PC-3 (cell line): ENCODE measurements around the gene TMF1. TPM values are rescaled to one million over a fixed set of nuclear protein-coding genes. Genes with fewer than 3 reads are reported as not detected.

Experiments
- ATAC-seq: fragments of 200-7000 bp; cut with Tn5 transposase; 2 replicates; pipeline ENCODE4 v1.9.1; 2020; ENCODE audit warnings: mild to moderate bottlenecking, moderate library complexity
- BruUV-seq: library from RNA; stranded (reverse); fragments of 400-500 nt; replicated peaks from 2 replicates; lab custom pipeline; 2021; lab: Mats Ljungman, UMichigan
- CTCF ChIA-PET: fragments of 300-600 bp; sonication (Branson Sonifier 250); formaldehyde crosslinking; loops from one replicate; lab custom pipeline; 2022; ENCODE audit warnings: antibody characterized with exemption; lab: Charles Lee
- POLR2A ChIA-PET: fragments of 300-600 bp; sonication (Branson Sonifier 250); formaldehyde crosslinking; loops from one replicate; lab custom pipeline; 2022; ENCODE audit warnings: antibody characterized with exemption; ENCODE audit not compliant: unreplicated experiment; lab: Charles Lee
- DNase-seq: peaks from one replicate; pipeline ENCODE4 v3.0.0-alpha.2; 2015
- H2AFZ ChIP-seq: fragments of 300-600 bp; sonication (generic); 2 replicates; pipeline ENCODE4 v1.6.0; 2016; ENCODE audit warnings: antibody characterized with exemption, low read length
- H3F3A ChIP-seq: fragments of 300-600 bp; sonication (generic); one replicate; pipeline ENCODE4 v1.6.0; 2017; ENCODE audit warnings: antibody characterized with exemption, low read length, control low read depth, mild to moderate bottlenecking; ENCODE audit not compliant: unreplicated experiment
- H3K27ac ChIP-seq: fragments of 300-600 bp; sonication (generic); 2 replicates; pipeline ENCODE4 v1.5.1; 2016; ENCODE audit warnings: mild to moderate bottlenecking, low read length
- H3K27me3 ChIP-seq: fragments of 300-600 bp; sonication (generic); 2 replicates; pipeline ENCODE4 v1.6.1; 2016; ENCODE audit warnings: low read length, mixed read lengths
- H3K36me3 ChIP-seq: fragments of 300-600 bp; sonication (generic); 2 replicates; pipeline ENCODE4 v1.6.1; 2016; ENCODE audit warnings: low read depth, mixed run types, low read length, mixed read lengths
- H3K4me1 ChIP-seq: fragments of 300-600 bp; sonication (generic); 2 replicates; pipeline ENCODE4 v1.5.1; 2016; ENCODE audit warnings: low read length; ENCODE audit not compliant: insufficient read depth
- H3K4me2 ChIP-seq: fragments of 300-600 bp; sonication (generic); 2 replicates; pipeline ENCODE4 v1.6.0; 2016; ENCODE audit warnings: low read length
- H3K4me3 ChIP-seq: fragments of 300-600 bp; sonication (generic); 2 replicates; pipeline ENCODE4 v1.5.1; 2016; ENCODE audit warnings: mild to moderate bottlenecking, low read length, mixed read lengths
- H3K79me2 ChIP-seq: fragments of 300-600 bp; sonication (generic); 2 replicates; pipeline ENCODE4 v1.6.1; 2017; ENCODE audit warnings: low read length, mixed read lengths
- H3K9ac ChIP-seq: fragments of 300-600 bp; sonication (generic); 2 replicates; pipeline ENCODE4 v1.6.0; 2016; ENCODE audit warnings: mild to moderate bottlenecking, low read length
- H3K9me2 ChIP-seq: fragments of 300-600 bp; sonication (generic); replicated peaks from 2 replicates; pipeline ENCODE4 v1.6.1; 2016; ENCODE audit warnings: mixed run types, low read length, mixed read lengths
- H3K9me3 ChIP-seq: fragments of 300-600 bp; sonication (generic); 2 replicates; pipeline ENCODE4 v1.6.1; 2016; ENCODE audit warnings: low read length, mixed read lengths
- H4K20me1 ChIP-seq: fragments of 300-600 bp; sonication (generic); 2 replicates; pipeline ENCODE4 v1.6.1; 2016; ENCODE audit warnings: low read length, mixed read lengths
- CTCF ChIP-seq: fragments of 300-600 bp; sonication (generic); conservative IDR thresholded peaks from 2 replicates; pipeline ENCODE4 v1.5.1; 2017; ENCODE audit warnings: antibody characterized with exemption, low read depth, mild to moderate bottlenecking, low read length
- EZH2 ChIP-seq: fragments of 300-600 bp; sonication (generic); IDR thresholded peaks from one replicate; pipeline ENCODE4 v1.6.1; 2017; ENCODE audit warnings: antibody characterized with exemption, mild to moderate bottlenecking, low read length; ENCODE audit not compliant: unreplicated experiment
- EZH2phosphoT487 ChIP-seq: fragments of 300-600 bp; sonication (generic); IDR thresholded peaks from 2 replicates; pipeline ENCODE4 v1.6.1; 2018; ENCODE audit warnings: mild to moderate bottlenecking, antibody characterized with exemption, low read length, borderline replicate concordance
- intact Hi-C: fragments of 100-400 bp; cut with micrococcal nuclease; formaldehyde crosslinking; loops from 2 replicates; pipeline ENCODE4 v1.9.0; 2023
- total RNA-seq: library from RNA; depleted of rRNA; stranded (reverse); fragments of >200 nt; gene quantifications from 2 replicates; pipeline ENCODE4 v1.2.3, GENCODE V29; 2014

The TMF1 gene
- total RNA-seq, 1 experiment from 2014 or later = 7.2 TPM

- Histone ChIP-seq H3K4me3 (peak within 1 kb of the TSS; percentile 85), H3K36me3 (no peaks in the 10 kb centered on the region), H3F3A (no peaks in the 10 kb centered on the region), H3K27ac (peak within 1 kb of the TSS; percentile 99), H3K9ac (peak within 1 kb of the TSS; percentile 94), H2AFZ (peak within 1 kb of the TSS; percentile 90), H3K27me3 (no peaks in the 10 kb centered on the region), H3K4me1 (peaks cover 37% of the 10 kb centered on the region), H3K79me2 (peaks cover 43% of the 10 kb centered on the region), H3K9me2 (no peaks in the 10 kb centered on the region), H3K4me2 (peak within 1 kb of the TSS; percentile 99), H3K9me3 (no peaks in the 10 kb centered on the region), H4K20me1 (no peaks in the 10 kb centered on the region)
- ChIA-PET POLR2A (interaction anchor here (1.0 kb wide), 1 partner anchor 32 kb away, joined by 6 read pairs; no protein-coding TSS in a partner anchor), CTCF (no interaction called here)
- no peak for TF ChIP-seq EZH2phosphoT487
- no TSS peak for BruUV-seq
- DNase-seq (peak; percentile 74), ATAC-seq (peak; percentile 43)
- intact Hi-C loops = loop anchor here (5.0 kb wide), 1 partner anchor 32 kb away; the partner anchor contains the start of gene TMF1
These were observed 32.4 kb upstream of the TMF1 start, which contains the start of gene ARL6IP5 for GRCh38 chr3:69084326-69085167. TSS of gene ARL6IP5 (plus strand) at chr3:69084937. CDS start at chr3:69085048, 111 bp downstream.

- no peak for DNase-seq
- Histone ChIP-seq H3K4me3 (no peak overlapping the region), H3K27me3 (no peaks in the 10 kb centered on the region), H3K4me2 (no peak overlapping the region), H3K9ac (no peak overlapping the region), H3F3A (no peaks in the 10 kb centered on the region), H3K79me2 (peaks cover 43% of the 10 kb centered on the region), H3K9me2 (no peaks in the 10 kb centered on the region), H2AFZ (no peak overlapping the region), H3K27ac (no peak overlapping the region), H3K4me1 (peaks cover 38% of the 10 kb centered on the region), H4K20me1 (0 out of 2 replicates have a peak, but pooled peaks cover 4% of the 10 kb centered on the region), H3K9me3 (no peaks in the 10 kb centered on the region), H3K36me3 (no peaks in the 10 kb centered on the region)
- intact Hi-C loops = no loop called here
- no peak for ATAC-seq
- BruUV-seq = no TSS peak
- POLR2A ChIA-PET = no interaction called here
- CTCF ChIA-PET = no interaction called here
- TF ChIP-seq EZH2 (no peak), CTCF (no peak), EZH2phosphoT487 (no peak)
These were observed 30.7 kb upstream of the TMF1 start for GRCh38 chr3:69082805-69083204.

- Histone ChIP-seq H3K4me2 (no peak overlapping the region), H3K79me2 (peaks cover 43% of the 10 kb centered on the region), H3K27me3 (no peaks in the 10 kb centered on the region), H3K9me2 (no peaks in the 10 kb centered on the region), H3K4me1 (peaks cover 34% of the 10 kb centered on the region), H3K27ac (no peak overlapping the region), H3F3A (no peaks in the 10 kb centered on the region), H2AFZ (no peak overlapping the region), H3K9ac (no peak overlapping the region), H3K4me3 (no peak overlapping the region), H3K36me3 (no peaks in the 10 kb centered on the region), H4K20me1 (0 out of 2 replicates have a peak, but pooled peaks cover 4% of the 10 kb centered on the region), H3K9me3 (no peaks in the 10 kb centered on the region)
- intact Hi-C loops = no loop called here
- BruUV-seq = no TSS peak
- CTCF ChIA-PET = no interaction called here
- TF ChIP-seq EZH2 (no peak), EZH2phosphoT487 (no peak), CTCF (no peak)
- POLR2A ChIA-PET = no interaction called here
- ATAC-seq = no peak
- no peak for DNase-seq
These were observed 30.2 kb upstream of the TMF1 start for GRCh38 chr3:69082361-69082760.
